Cardiac muscle cell (in vitro differentiated cells and primary cell): Measurements from ENCODE around the gene TENT5A. TPM values are rescaled to one million over a fixed set of nuclear protein-coding genes. Genes with fewer than 3 reads are reported as not detected.
A peak's percentile ranks its signal among the peaks of the same experiment; 100 is the strongest.

ENCODE experiments used
- DNase-seq, 2 donors: peaks; one replicate each; pipeline versions ENCODE4 v3.0.0 to v3.0.0-alpha.2; 2010 to 2017; ENCODE audit warnings: low read depth in 1 of 2, low spot score in 1 of 2
- H3K27ac ChIP-seq: fragments of 200-600 bp; sonication (generic); 2 replicates; pipeline ENCODE4 v1.5.1; 2016
- H3K27me3 ChIP-seq: fragments of 200-600 bp; sonication (generic); 2 replicates; pipeline ENCODE4 v1.6.0; 2016; ENCODE audit warnings: control low read depth
- H3K36me3 ChIP-seq: fragments of 200-600 bp; sonication (generic); 2 replicates; pipeline ENCODE4 v1.5.1; 2016; ENCODE audit warnings: control low read depth
- H3K4me1 ChIP-seq: fragments of 200-600 bp; sonication (generic); 2 replicates; pipeline ENCODE4 v1.8.1; 2017; ENCODE audit warnings: low read depth, mild to moderate bottlenecking, mixed run types
- H3K4me3 ChIP-seq: fragments of 200-600 bp; sonication (generic); 2 replicates; pipeline ENCODE4 v1.5.1; 2016; ENCODE audit warnings: mild to moderate bottlenecking
- H3K9me3 ChIP-seq: fragments of 200-600 bp; sonication (generic); 2 replicates; pipeline ENCODE4 v1.5.1; 2017; ENCODE audit warnings: low read depth, mild to moderate bottlenecking, control low read depth
- CTCF ChIP-seq: IDR thresholded peaks from 2 replicates; pipeline ENCODE4 v1.5.1; 2012; ENCODE audit warnings: low read depth, mild to moderate bottlenecking, low read length
- polyA plus RNA-seq: library from polyadenylated mRNA; unstranded; fragments of >200 nt; fragmentation: Nextera tagmentation; extraction: Ambion mirVana; gene quantifications from 2 replicates; pipeline ENCODE4 v1.2.1, GENCODE V29; 2016
- total RNA-seq: library from RNA; depleted of rRNA; stranded (reverse); fragments of >200 nt; gene quantifications from 2 replicates; pipeline ENCODE4 v1.2.3, GENCODE V29; 2016

The TENT5A gene
- total and polyA plus RNA-seq, 2 experiments from 2014 or later = 8.1 to 9.2 TPM

- TF ChIP-seq CTCF = no peak
Measured at GRCh38 chr6:81755551-81755950, 3.1 kb upstream of the TENT5A start.

DNA sequence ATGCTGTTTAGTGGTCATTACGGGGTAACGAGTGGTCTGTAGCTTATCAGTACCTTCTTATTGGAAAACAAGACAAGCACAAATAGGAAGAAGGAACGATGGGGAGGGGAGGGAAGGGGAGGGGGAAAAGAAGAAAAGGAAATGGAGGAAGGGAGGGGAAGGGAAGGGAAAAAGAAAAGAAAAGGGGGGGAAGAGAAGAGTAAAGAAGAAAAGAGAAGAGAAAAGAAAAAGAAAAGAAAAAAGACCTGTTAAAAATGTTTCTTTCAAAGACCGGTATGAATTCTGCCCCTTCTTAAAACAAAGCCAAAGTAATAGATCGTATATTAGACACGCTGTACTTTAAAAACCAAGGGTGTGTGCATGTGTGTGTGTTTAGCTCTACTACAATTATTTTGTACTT lies 2.4 kb upstream of the TENT5A start:
- peaks cover 7% of the 10 kb centered on the region for H3K4me1 ChIP-seq
- no peaks in the 10 kb centered on the region for H3K36me3 ChIP-seq
- H3K9me3 ChIP-seq = no peaks in the 10 kb centered on the region
- no peak for DNase-seq
- H3K27me3 ChIP-seq = no peaks in the 10 kb centered on the region
- H3K27ac ChIP-seq = no peak overlapping the region
- H3K4me3 ChIP-seq = no peak overlapping the region
- no peak for TF ChIP-seq CTCF

More at GRCh38 chr6:81755551-81755950, 3.1 kb upstream of the TENT5A start:
- Histone ChIP-seq H3K4me3 (no peak overlapping the region), H3K27ac (no peak overlapping the region), H3K9me3 (no peaks in the 10 kb centered on the region), H3K36me3 (no peaks in the 10 kb centered on the region), H3K27me3 (no peaks in the 10 kb centered on the region), H3K4me1 (peaks cover 12% of the 10 kb centered on the region)
- DNase-seq = peak in 1 of 2 donors; percentile 57

DNA sequence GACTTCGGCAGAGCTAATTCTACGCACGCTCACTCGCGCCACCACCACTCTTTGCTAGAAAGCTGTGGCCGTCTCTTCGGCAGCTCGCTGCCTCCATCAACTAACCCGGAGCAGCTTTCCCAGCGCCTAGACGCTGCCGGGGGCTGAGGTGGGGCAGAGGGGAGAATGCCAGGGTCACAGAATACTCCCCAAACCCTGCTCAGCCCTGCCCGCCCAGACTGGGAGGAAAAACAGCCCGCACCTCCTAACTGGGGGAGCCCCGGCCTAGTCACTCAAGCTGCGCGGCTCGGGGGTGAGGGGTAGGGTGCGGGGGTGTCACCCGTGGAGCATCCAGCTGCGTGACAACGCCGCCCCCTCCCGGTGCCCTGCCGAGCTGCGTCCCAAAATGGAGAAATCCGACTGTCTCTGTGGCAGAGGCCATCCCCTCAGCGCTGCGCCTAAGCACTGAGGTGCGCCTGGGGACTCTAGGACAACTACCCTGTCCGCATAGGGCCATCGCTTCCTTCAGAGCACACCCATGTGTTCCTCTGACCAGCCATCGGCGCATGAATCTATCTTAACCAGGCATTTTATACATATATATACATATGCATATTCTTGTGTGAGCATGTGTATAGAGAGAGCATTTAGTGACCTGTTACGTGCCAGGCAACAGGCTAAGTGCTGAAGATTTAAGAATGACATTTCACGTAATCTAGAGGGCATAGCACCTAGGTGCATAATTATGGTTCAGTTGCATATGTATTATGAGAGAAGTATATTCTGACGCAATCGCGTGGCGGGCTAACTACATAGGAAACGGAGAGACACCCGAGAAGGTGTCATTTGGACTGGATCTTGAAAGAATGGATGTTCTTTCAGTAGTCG lies 1.5 kb upstream of the TENT5A start:
- no peaks in the 10 kb centered on the region for H3K27me3 ChIP-seq
- H3K27ac ChIP-seq = peak overlapping the region; percentile 76
- peak; percentile 68 for TF ChIP-seq CTCF

GRCh38 chr6:81752921-81753710 lies 635 bp upstream of the TENT5A start:
- H3K36me3 ChIP-seq = no peaks in the 10 kb centered on the region
- peak; percentile 26 for TF ChIP-seq CTCF
- peaks cover 11% of the 10 kb centered on the region for H3K4me1 ChIP-seq
- no peaks in the 10 kb centered on the region for H3K27me3 ChIP-seq
- peak overlapping the region; percentile 78 for H3K4me3 ChIP-seq
- H3K27ac ChIP-seq = peak overlapping the region; percentile 76
- DNase-seq = peak; percentile 93 to 97
- H3K9me3 ChIP-seq = no peaks in the 10 kb centered on the region

More for the DNA sequence above, 1.5 kb upstream of the TENT5A start:
- Histone ChIP-seq H3K4me3 (peak overlapping the region; percentile 78), H3K4me1 (peaks cover 11% of the 10 kb centered on the region), H3K9me3 (no peaks in the 10 kb centered on the region), H3K36me3 (no peaks in the 10 kb centered on the region)
- peak; percentile 71 to 74 for DNase-seq

DNA sequence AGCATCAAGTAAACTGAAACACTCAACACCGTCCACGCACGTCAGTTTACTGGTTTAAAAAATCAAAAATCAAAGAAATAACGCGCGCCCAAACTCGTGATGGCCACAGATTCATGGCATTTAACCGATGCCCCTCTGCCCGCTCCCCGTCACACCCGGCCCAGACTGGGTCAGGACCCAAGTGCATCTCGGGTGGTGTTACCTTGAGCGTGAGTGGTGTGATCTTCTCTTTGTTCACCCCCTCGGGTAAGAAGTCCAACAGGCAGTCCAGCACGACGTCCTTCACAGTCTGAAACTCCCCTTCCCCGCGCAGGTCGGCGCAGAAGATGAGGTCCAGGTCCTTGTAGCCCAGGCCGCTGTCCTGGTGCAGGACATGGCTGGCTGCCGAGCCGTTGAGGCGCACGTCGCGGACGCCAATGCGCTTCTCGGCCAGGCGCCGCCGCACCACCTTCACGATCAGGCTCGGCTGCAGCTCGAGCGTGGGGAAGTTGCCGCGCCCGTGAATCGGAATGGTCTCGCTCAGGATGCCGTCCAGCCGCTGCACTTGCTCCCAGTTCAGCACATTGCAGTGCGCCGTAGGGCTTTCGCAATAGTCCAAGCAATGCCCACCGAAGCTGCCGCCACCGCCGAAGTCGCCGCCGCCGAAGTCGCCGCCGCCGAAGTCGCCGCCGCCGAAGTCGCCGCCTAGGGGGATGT lies 945 bp downstream of the TENT5A start:
- no peaks in the 10 kb centered on the region for H3K36me3 ChIP-seq
- peaks cover 11% of the 10 kb centered on the region for H3K4me1 ChIP-seq
- TF ChIP-seq CTCF = no peak
- H3K27ac ChIP-seq = peak overlapping the region; percentile 76
- peak overlapping the region; percentile 78 for H3K4me3 ChIP-seq
- peak; percentile 61 to 62 for DNase-seq
- H3K9me3 ChIP-seq = no peaks in the 10 kb centered on the region
- H3K27me3 ChIP-seq = no peaks in the 10 kb centered on the region
